Tibial nerve (tissue), 4 donors: ENCODE data around the gene ZFPM1. TPM values are rescaled to one million over a fixed set of nuclear protein-coding genes. Genes with fewer than 3 reads are reported as not detected.

Source experiments
- DNase-seq, 2 donors: peaks; one replicate each; pipeline ENCODE4 v3.0.0-alpha.2; 2019; ENCODE audit warnings: low spot score in 2 of 2
- H3K27ac ChIP-seq, 4 donors: fragments of 200-600 bp; sonication (generic) in 3 of 4; one replicate each; pipeline ENCODE4 v1.5.1; 2017 to 2019; ENCODE audit warnings: mild to moderate bottlenecking in 1 of 4
- H3K27me3 ChIP-seq, 2 donors: fragments of 200-600 bp; sonication (generic) in 1 of 2; one replicate each; pipeline versions ENCODE4 v1.5.1 to v1.6.0; 2017 to 2019
- H3K36me3 ChIP-seq, 3 donors: fragments of 200-600 bp; sonication (generic); one replicate each; pipeline ENCODE4 v1.5.1; 2018 to 2019
- H3K4me1 ChIP-seq, 4 donors: fragments of 200-600 bp; sonication (generic) in 3 of 4; one replicate each; pipeline ENCODE4 v1.5.1; 2017 to 2019
- H3K4me3 ChIP-seq, 4 donors: fragments of 200-600 bp; sonication (generic) in 3 of 4; one replicate each; pipeline ENCODE4 v1.5.1; 2017 to 2019; ENCODE audit warnings: mild to moderate bottlenecking in 1 of 4, moderate library complexity in 1 of 4
- H3K9me3 ChIP-seq, 4 donors: fragments of 200-600 bp; sonication (generic) in 3 of 4; one replicate each; pipeline ENCODE4 v1.5.1; 2017 to 2019
- EP300 ChIP-seq, 2 donors: sonication (generic); formaldehyde crosslinking; IDR thresholded peaks; one replicate each; pipeline ENCODE4 v1.6.1; 2017; ENCODE audit warnings: antibody characterized with exemption in 2 of 2, mild to moderate bottlenecking in 1 of 2
- POLR2A ChIP-seq, 2 donors: fragments of 450-650 bp; IDR thresholded peaks; one replicate each; pipeline ENCODE4 v1.6.1; 2017; ENCODE audit warnings: antibody characterized with exemption in 2 of 2, mild to moderate bottlenecking in 2 of 2, moderate library complexity in 2 of 2
- WGBS, 2 donors: methylation state at CpG; one replicate each; pipeline ENCODE4 v1.1.5; 2018; 5-methylcytosine and 5-hydroxymethylcytosine counted together
- total RNA-seq, 4 donors: library from RNA; depleted of rRNA; stranded (reverse); fragments of >200 nt; gene quantifications; one replicate each; pipeline ENCODE4 v1.1.0, GENCODE V29; 2016
- TF ChIP-seq, protein P1 (sequence below), 5 experiments: fragments of 200-600 bp in 3 of 5; fragments of 450-650 bp in 2 of 5; sonication (generic) in 3 of 5; IDR thresholded peaks; one replicate each; pipeline ENCODE4 v1.5.1; 2016 to 2019; ENCODE audit warnings: antibody characterized with exemption in 5 of 5, mild to moderate bottlenecking in 3 of 5, moderate library complexity in 2 of 5

Gene ZFPM1
- total RNA-seq, 4 donors from 2014 or later: 0.44 to 1.2 (median 0.71) TPM

DNA sequence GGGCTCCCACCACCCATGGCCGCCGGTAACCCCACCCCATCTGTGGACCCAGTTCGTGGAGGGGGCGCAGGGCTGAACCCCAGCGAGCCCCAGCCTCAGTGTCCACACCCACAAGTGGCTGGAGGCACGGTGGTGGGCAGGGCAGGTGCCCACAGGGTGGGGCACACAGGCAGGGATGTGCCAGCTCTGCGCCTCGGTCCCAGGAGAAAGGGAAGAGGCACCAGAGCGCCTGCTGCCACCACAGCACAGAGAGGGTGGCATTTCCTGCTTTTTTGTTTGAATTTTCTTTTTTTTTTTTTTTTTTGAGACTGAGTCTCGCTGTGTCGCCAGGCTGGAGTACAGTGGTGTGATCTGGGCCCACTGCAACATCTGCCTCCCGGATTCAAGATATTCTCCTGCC, 19.0 kb downstream of the ZFPM1 start:
- H3K36me3 ChIP-seq: no peaks in the 10 kb centered on the region
- H3K27ac ChIP-seq: no peak overlapping the region
- H3K27me3 ChIP-seq: no peaks in the 10 kb centered on the region
- no peaks in the 10 kb centered on the region for H3K9me3 ChIP-seq
- WGBS, 2 donors: 72 to 77% methylated on average over 8 to 12 of the region's 12 CpGs
- H3K4me1 ChIP-seq: peaks cover 0 to 11% (median 4%) of the 10 kb centered on the region in 4 donors
- DNase-seq: no peak
- no peak overlapping the region for H3K4me3 ChIP-seq
- no peak for TF ChIP-seq POLR2A (IDR thresholded peaks at IDR 0.05)
- TF ChIP-seq, protein P1, sequence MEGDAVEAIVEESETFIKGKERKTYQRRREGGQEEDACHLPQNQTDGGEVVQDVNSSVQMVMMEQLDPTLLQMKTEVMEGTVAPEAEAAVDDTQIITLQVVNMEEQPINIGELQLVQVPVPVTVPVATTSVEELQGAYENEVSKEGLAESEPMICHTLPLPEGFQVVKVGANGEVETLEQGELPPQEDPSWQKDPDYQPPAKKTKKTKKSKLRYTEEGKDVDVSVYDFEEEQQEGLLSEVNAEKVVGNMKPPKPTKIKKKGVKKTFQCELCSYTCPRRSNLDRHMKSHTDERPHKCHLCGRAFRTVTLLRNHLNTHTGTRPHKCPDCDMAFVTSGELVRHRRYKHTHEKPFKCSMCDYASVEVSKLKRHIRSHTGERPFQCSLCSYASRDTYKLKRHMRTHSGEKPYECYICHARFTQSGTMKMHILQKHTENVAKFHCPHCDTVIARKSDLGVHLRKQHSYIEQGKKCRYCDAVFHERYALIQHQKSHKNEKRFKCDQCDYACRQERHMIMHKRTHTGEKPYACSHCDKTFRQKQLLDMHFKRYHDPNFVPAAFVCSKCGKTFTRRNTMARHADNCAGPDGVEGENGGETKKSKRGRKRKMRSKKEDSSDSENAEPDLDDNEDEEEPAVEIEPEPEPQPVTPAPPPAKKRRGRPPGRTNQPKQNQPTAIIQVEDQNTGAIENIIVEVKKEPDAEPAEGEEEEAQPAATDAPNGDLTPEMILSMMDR (IDR thresholded peaks at IDR 0.05): no peak
- no peak for TF ChIP-seq EP300 (IDR thresholded peaks at IDR 0.05)

DNA sequence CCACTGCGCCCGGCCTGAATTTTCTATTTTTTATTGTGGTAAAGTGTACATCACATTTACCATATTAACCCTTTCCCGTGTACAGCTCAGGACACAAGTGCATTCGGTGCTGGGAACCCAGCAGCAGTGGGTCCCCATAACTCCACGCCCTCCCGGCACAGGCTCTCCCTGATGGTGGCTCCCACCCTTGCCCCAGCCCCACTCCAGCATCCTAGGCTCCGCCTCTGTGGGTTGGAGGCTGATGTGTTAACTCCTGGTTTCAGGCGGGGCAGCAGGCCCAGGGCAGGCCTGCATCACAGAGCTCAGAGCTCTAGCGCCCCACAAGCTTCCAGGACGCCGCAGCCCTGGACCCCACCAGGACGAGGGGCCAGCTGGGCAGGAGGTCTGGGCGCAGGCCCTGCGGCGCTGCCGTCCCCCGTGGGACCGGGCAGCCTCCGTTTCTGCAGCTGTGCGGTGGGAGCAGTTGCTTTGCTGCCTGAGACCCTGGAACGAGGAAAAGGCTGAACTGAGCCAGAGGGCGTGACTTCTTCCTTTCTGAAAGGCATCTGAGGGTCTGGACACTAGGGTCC, 19.6 kb downstream of the ZFPM1 start:
- Histone ChIP-seq H3K4me3 (peak overlapping the region in 1 of 4 donors; percentile 25), H3K27me3 (no peaks in the 10 kb centered on the region), H3K9me3 (no peaks in the 10 kb centered on the region), H3K36me3 (no peaks in the 10 kb centered on the region), H3K27ac (peak overlapping the region in 1 of 4 donors; percentile 5), H3K4me1 (peaks cover 0 to 11% (median 4%) of the 10 kb centered on the region in 4 donors)
- no peak for TF ChIP-seq POLR2A (IDR thresholded peaks at IDR 0.05)
- TF ChIP-seq, protein P1 (IDR thresholded peaks at IDR 0.05): no peak
- TF ChIP-seq EP300 (IDR thresholded peaks at IDR 0.05): no peak
- no peak for DNase-seq
- 40 to 55% methylated on average over 15 to 21 of the region's 22 CpGs for WGBS, 2 donors

DNA sequence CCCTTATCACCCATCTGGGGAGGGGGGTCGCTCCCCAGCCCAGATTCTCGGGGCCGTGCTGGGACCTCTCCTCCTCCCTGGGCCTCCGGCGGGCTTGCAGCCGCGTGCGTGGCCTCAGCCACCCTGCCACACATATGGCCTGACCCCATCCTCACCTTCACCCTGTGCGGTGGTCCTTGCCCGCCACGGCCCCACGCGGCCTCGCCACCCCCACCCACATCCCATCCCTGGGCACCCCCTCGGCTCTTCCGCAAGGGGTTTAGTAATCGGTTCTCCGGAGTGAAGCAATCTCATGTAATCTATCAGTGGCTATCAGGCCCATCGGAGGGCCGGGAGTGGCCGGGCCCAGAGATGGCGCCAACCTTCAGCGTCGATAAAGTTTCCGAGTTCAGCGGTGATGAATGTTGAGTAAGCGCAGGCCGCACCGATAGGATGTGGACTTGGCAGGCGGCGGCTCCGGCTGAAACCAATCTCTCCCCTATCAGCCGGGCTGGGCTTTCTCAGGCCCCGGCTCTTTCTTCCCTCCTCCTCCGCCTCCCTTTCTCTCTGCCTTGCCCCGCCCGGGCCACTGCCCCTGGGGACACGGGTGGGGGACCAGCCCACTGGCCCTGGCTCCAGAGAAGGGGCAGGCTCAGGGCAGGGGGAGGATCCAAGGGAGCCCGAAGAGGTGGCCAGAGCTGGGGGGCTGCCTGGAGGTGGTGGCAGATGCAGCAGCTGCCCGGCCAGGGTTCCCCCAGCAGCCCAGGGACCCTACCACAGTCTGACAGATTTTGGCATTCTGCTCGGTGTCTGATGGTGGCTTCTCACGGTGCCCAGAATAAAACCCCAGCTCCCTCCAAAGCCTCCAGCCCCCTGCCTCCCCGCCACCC, 20.8 kb downstream of the ZFPM1 start:
- H3K27ac ChIP-seq: peak overlapping the region in 1 of 4 donors; percentile 5
- 77 to 79% methylated on average over 36 to 43 of the region's 43 CpGs for WGBS, 2 donors
- TF ChIP-seq POLR2A (IDR thresholded peaks at IDR 0.05) (no peak), EP300 (IDR thresholded peaks at IDR 0.05) (no peak)
- TF ChIP-seq, protein P1 (IDR thresholded peaks at IDR 0.05): no peak
- H3K36me3 ChIP-seq: no peaks in the 10 kb centered on the region
- peaks cover 0 to 5% of the 10 kb centered on the region in 2 donors for H3K27me3 ChIP-seq
- H3K4me1 ChIP-seq: peaks cover 0 to 7% (median 3%) of the 10 kb centered on the region in 4 donors
- no peak for DNase-seq
- peak overlapping the region in 1 of 4 donors; percentile 25 for H3K4me3 ChIP-seq
- no peaks in the 10 kb centered on the region for H3K9me3 ChIP-seq

DNA sequence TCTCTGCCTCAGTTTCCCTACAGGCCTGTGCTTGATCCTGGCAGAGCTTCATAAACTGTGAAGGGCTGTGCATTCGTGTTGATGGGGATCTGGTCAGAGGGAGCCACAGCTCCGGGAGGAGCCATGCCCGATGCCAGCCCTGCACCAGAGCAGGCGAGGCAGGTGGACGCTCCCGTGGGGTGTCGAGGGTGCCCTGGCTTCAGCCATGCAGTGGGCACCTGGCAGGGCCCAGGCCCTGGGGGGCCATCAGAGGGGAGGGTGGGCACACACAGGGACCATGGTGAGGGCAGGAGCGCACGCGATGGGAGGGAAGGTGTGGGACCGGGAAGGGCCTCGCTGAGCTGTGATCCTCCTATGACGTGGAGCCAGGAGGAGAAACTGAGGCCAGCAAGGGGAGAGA, 22.0 kb downstream of the ZFPM1 start:
- no peaks in the 10 kb centered on the region for H3K36me3 ChIP-seq
- 92 to 93% methylated on average over 12 to 13 of the region's 13 CpGs for WGBS, 2 donors
- H3K27me3 ChIP-seq: peaks cover 0 to 5% of the 10 kb centered on the region in 2 donors
- DNase-seq: no peak
- no peak overlapping the region for H3K4me3 ChIP-seq
- H3K4me1 ChIP-seq: peaks cover 0 to 4% (median 0%) of the 10 kb centered on the region in 4 donors
- TF ChIP-seq EP300 (IDR thresholded peaks at IDR 0.05) (no peak), POLR2A (IDR thresholded peaks at IDR 0.05) (no peak)
- TF ChIP-seq, protein P1 (IDR thresholded peaks at IDR 0.05): no peak
- H3K9me3 ChIP-seq: no peaks in the 10 kb centered on the region
- no peak overlapping the region for H3K27ac ChIP-seq

DNA sequence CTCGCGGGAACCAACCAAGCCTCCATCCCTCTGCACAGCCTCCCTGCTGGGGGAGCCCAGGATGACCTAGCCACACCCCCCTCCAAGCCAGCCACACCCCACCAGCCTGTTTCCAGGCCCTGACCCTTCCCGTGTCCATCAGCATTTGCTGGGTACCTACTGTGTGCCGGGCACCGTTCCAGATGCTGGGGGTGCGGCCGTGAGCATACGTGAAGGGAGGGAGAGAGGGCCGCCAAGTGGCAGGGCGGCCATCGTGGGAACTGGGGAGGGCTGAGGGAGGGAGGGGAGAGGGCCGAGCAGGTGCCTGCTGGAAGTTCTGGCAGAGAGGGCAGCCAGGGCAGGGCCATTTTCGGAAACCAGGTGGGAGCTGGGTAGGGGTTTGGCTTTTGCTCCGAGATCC, 23.1 kb downstream of the ZFPM1 start:
- H3K4me1 ChIP-seq: peaks cover 0 to 4% (median 0%) of the 10 kb centered on the region in 4 donors
- no peaks in the 10 kb centered on the region for H3K36me3 ChIP-seq
- H3K27ac ChIP-seq: no peak overlapping the region
- peaks cover 0 to 13% of the 10 kb centered on the region in 2 donors for H3K27me3 ChIP-seq
- no peak for TF ChIP-seq POLR2A (IDR thresholded peaks at IDR 0.05)
- TF ChIP-seq, protein P1 (IDR thresholded peaks at IDR 0.05): no peak
- TF ChIP-seq EP300 (IDR thresholded peaks at IDR 0.05): no peak
- H3K4me3 ChIP-seq: no peak overlapping the region
- DNase-seq: no peak
- no peaks in the 10 kb centered on the region for H3K9me3 ChIP-seq
- 74 to 76% methylated on average over 12 to 14 of the region's 14 CpGs for WGBS, 2 donors
